GM12873 (cell line): ENCODE measurements around the gene AGPAT4.

Experiments
- TF ChIP-seq, protein P1 (sequence below): IDR thresholded peaks from 2 replicates; pipeline ENCODE4 v1.5.1; 2012; ENCODE audit warnings: low read depth, mild to moderate bottlenecking, moderate library complexity, low read length, control low read depth; ENCODE audit not compliant: insufficient read depth; ENCODE audit errors: missing control alignments

The AGPAT4 gene

DNA sequence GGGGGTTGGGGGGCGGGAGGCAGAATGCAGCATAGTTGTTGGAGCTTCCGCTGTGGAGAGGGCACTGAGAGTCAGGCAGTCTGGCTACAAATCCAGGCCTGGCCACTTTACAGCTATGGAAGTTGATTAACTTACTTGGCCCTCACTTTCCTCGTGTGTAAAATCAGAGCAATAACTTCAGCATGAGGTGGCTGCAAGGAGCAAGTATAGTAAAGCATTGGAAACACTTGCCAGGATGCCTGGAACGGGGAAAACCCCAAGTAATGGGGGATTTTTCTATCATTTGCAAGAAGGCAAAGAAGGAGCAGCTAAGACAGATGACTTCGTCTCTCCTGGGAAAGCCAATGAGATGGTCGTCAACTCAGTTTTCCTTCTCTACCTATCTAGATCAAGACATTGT is 35.8 kb downstream of the AGPAT4 start:
- TF ChIP-seq, protein P1, sequence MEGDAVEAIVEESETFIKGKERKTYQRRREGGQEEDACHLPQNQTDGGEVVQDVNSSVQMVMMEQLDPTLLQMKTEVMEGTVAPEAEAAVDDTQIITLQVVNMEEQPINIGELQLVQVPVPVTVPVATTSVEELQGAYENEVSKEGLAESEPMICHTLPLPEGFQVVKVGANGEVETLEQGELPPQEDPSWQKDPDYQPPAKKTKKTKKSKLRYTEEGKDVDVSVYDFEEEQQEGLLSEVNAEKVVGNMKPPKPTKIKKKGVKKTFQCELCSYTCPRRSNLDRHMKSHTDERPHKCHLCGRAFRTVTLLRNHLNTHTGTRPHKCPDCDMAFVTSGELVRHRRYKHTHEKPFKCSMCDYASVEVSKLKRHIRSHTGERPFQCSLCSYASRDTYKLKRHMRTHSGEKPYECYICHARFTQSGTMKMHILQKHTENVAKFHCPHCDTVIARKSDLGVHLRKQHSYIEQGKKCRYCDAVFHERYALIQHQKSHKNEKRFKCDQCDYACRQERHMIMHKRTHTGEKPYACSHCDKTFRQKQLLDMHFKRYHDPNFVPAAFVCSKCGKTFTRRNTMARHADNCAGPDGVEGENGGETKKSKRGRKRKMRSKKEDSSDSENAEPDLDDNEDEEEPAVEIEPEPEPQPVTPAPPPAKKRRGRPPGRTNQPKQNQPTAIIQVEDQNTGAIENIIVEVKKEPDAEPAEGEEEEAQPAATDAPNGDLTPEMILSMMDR = no peak

DNA sequence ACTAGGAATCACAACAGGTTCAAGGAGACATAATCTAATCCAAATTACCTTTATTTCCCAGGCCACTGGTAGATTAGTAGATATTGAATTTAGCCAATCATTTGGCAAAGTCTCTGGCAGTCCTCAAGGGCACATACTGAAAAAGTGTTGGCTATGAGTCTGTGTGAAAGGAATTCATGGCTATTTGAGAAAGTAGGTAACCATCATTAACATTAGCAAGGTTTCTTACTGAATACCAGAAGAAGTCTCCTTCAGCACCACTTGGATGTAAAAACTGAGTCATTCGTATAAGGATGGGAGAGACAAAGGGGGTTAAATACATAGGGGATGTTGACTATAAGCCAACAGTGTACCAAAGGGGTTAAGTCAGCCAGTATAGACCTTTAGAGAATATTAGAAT is 36.7 kb downstream of the AGPAT4 start:
- TF ChIP-seq, protein P1 = no peak

DNA sequence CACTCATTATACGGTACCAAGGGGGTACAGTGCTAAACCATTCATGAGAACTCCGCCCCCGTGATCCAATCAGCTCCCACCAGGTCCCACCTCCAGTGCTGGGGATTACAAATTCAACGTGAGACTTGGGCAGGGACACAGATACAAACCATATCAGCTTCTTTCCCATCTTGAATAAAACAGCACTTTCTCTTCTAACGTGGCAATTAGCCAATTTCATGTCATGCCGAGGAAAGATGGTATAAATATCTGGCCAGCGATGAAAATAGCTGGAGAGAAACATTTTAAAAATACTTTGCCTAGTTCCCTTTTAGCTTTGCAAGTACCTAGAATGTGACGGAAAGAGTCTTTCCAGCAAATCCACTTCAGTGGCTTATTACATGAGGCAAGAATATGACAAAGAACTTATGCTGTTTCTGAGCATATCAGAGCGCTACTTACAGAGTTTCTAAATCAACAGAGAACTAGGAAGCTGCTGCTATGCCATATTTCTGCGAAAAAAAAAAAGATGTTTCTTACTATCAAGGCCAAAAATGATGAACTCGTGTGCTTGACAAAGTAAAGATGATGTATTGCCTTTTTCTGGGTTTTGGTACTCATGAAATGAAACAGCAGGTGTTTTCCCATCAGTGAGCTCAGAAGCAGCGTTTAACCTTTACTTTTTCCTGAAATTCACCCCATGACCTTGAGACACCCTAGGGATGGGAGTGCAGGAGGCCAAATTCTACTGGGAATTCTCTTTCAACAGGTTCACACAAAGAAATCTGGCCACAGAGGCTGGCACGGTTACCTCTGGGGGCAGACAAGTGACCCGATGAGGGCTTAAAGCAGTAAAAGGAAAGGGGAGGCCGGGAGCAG is 37.9 kb downstream of the AGPAT4 start:
- TF ChIP-seq, protein P1 = no peak

DNA sequence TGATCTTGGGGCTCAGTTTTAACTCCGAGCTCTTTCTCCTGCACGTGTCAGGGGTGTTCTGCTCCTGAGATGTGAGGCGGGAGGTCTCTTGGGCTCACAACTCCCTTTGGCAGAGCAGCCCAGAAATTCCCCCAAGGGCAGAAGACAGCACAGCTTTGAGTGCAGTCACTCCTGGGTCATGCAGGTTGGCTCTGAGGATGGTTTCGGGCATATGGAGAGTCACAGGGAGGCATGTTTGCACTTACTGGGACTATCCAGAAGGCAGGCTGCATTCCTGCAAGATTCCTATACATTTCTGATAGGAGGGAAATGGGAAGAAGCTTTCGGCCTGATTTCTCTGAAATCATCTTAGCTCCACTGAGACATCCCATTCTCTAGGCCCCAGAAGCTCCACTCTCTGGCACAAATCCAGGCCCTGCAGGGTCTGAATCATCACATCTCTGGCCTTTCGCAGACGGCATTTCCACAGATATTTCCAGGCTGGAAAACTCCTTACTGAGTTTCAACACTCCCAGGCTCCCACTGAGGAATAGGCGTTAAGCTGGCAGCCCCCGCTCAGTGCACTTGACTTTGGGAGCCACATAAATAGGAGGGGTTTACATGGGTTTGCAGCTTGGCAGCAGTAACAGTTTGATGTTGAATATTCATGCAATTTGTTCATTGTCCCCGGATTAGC is 39.7 kb downstream of the AGPAT4 start:
- TF ChIP-seq, protein P1 = no peak

DNA sequence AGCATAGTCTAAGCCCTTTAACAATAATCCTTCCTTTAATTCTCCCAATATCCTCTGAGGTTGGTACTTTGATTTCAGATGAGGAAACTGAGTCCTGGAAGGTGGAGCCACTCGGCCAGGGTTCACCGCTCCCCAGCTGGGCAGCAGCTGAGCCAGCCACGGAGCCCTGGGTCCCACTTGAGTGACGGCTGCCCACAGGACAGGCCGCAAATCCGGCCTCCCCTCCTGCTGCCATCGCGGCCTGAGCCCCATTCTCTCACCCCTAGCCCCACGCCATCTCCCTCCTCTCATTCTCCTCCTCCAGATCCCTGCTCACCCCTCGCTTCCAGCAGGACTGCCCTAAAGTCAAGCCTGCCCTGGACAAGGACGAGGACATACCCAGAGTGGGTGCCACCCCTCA is 41.4 kb downstream of the AGPAT4 start:
- TF ChIP-seq, protein P1 = no peak

DNA sequence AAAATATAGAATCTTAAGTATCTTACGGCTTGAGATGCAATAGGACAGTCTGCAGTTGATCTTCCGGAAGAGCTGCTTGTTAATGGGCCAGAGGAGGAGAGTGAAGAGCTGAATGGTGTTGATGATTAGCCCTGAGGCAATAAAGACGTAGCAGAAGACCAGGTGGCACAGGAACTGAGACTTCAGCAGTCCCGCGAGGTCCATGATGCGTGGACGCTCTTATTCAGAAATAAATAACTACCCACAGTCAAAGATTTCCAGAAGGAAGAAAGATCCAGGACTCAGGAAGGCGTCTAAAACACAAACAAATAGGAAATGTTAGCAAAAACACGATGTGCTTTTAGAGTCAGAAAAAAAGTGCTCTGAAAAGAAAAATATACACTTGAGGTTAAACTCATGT is 41.9 kb downstream of the AGPAT4 start:
- TF ChIP-seq, protein P1 = no peak

DNA sequence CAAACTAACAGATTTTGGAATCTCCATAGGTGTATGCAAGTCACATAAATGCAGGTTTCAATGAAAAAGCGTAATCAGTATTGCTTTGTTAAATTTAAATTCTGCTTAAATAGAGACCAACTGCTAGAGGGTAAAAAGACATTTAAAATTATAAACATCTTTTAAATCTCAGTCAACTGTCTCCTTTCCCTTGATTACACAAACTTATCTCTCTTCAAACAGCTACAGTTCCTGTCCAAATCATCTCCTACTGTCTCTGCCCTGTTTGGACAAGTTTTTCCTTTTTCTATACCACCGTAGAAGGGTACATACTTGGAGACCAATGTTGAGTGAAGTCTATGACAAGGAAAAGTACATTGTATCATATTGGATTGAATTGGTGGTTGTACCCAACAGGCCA is 43.5 kb downstream of the AGPAT4 start:
- TF ChIP-seq, protein P1 = no peak
